ENCODE measurements around the gene PIK3CB. TPM values are rescaled to one million over a fixed set of nuclear protein-coding genes. Genes with fewer than 3 reads are reported as not detected.

PIK3CB gene
- total and polyA plus RNA-seq, 2 of the 8 experiments (the other 6 are each of a cell fraction or from before 2014, with no cell fraction given) = 8.3 to 35.2 TPM

DNA sequence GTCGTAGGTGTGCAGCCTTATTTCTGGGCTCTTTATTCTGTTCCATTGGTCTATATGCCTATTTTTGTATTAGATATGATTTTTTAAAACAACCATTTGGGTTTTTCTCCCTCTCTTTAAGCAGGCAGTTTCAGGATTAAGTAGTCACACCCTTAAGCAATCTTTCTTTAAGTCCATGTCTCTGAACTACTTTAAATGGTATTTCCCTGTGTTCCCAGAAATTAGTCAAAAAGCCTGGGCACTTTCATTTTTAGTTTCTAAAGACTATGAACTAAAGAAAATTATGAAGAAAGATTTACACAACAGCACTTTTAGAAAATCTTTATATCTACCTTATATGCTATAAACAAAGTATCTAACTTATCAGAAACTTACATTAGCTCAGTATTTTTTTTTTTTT is 115.9 kb downstream of the PIK3CB start (continued):
- TF ChIP-seq POU5F1 (IDR thresholded peaks at IDR 0.05; ENCODE audit: low read depth, low read length) = no peak
- TF ChIP-seq EZH2 (IDR thresholded peaks at IDR 0.05; ENCODE audit: low read depth, low read length, severe bottlenecking) = no peak
- no peak for TF ChIP-seq RBBP5 (IDR thresholded peaks at IDR 0.05; ENCODE audit: borderline replicate concordance, low read depth, low read length)
- no peak for TF ChIP-seq RFX5 (IDR thresholded peaks at IDR 0.05; ENCODE audit: borderline replicate concordance, low read depth, low read length)
